ENCODE results near the gene SLAIN1. TPM values are rescaled to one million over a fixed set of nuclear protein-coding genes. Genes with fewer than 3 reads are reported as not detected.

SLAIN1 gene
- total RNA-seq, 1 experiment from 2014 or later = 314 TPM

- Histone ChIP-seq H3K36me3 (ENCODE audit: insufficient read depth, low read length, poor library complexity, severe bottlenecking) (peaks cover 100% of the 10 kb centered on the region), H3K27me3 (replicated peaks; ENCODE audit: insufficient read depth, low read depth, low read length, poor library complexity) (no peaks in the 10 kb centered on the region), H3K4me3 (ENCODE audit: low read depth, low read length, poor library complexity, severe bottlenecking) (no peak overlapping the region), H3K27ac (ENCODE audit: low read depth, low read length, poor library complexity, severe bottlenecking) (no peak overlapping the region), H3K9me3 (ENCODE audit: low read depth, low read length, poor library complexity, severe bottlenecking) (no peaks in the 10 kb centered on the region), H3K4me1 (ENCODE audit: insufficient read depth, low read length, poor library complexity, severe bottlenecking) (peaks cover 40% of the 10 kb centered on the region)
- CTCF ChIA-PET = no interaction called here
- intact Hi-C loops (cut with micrococcal nuclease; ENCODE audit: unreplicated experiment) = no loop called here
- POLR2A ChIA-PET (ENCODE audit: low non-redundant PET) = no interaction called here
- TF ChIP-seq EZH2 (IDR thresholded peaks at IDR 0.05; ENCODE audit: borderline replicate concordance, low read depth, low read length, poor library complexity, severe bottlenecking) (no peak), CTCF (conservative IDR thresholded peaks at IDR 0.05; ENCODE audit: low read depth, low read length) (no peak)
- no peak for DNase-seq (ENCODE audit: low spot score)
- no TSS peak for BruUV-seq (replicated peaks)
Observed at GRCh38 chr13:77724092-77724491, 26.6 kb downstream of the SLAIN1 start.

- peaks cover 49% of the 10 kb centered on the region for H3K4me1 ChIP-seq (ENCODE audit: insufficient read depth, low read length, poor library complexity, severe bottlenecking)
- intact Hi-C loops (cut with micrococcal nuclease; ENCODE audit: unreplicated experiment) = no loop called here
- CTCF ChIA-PET = no interaction called here
- DNase-seq (ENCODE audit: low spot score) = no peak
- H3K27me3 ChIP-seq (replicated peaks; ENCODE audit: insufficient read depth, low read depth, low read length, poor library complexity) = no peaks in the 10 kb centered on the region
- H3K36me3 ChIP-seq (ENCODE audit: insufficient read depth, low read length, poor library complexity, severe bottlenecking) = peaks cover 99% of the 10 kb centered on the region
- POLR2A ChIA-PET (ENCODE audit: low non-redundant PET) = no interaction called here
- BruUV-seq (replicated peaks) = no TSS peak
- H3K27ac ChIP-seq (ENCODE audit: low read depth, low read length, poor library complexity, severe bottlenecking) = peak overlapping the region; percentile 24
- H3K9me3 ChIP-seq (ENCODE audit: low read depth, low read length, poor library complexity, severe bottlenecking) = no peaks in the 10 kb centered on the region
- no peak overlapping the region for H3K4me3 ChIP-seq (ENCODE audit: low read depth, low read length, poor library complexity, severe bottlenecking)
- TF ChIP-seq CTCF (conservative IDR thresholded peaks at IDR 0.05; ENCODE audit: low read depth, low read length) (no peak), EZH2 (IDR thresholded peaks at IDR 0.05; ENCODE audit: borderline replicate concordance, low read depth, low read length, poor library complexity, severe bottlenecking) (no peak)
Observed at GRCh38 chr13:77725071-77725470, 27.6 kb downstream of the SLAIN1 start.

GRCh38 chr13:77728265-77729125 lies 31.0 kb downstream of the SLAIN1 start:
- CTCF ChIA-PET = no interaction called here
- H3K4me3 ChIP-seq (ENCODE audit: low read depth, low read length, poor library complexity, severe bottlenecking) = no peak overlapping the region
- H3K4me1 ChIP-seq (ENCODE audit: insufficient read depth, low read length, poor library complexity, severe bottlenecking) = peaks cover 71% of the 10 kb centered on the region
- H3K27ac ChIP-seq (ENCODE audit: low read depth, low read length, poor library complexity, severe bottlenecking) = peak overlapping the region; percentile 46
- H3K9me3 ChIP-seq (ENCODE audit: low read depth, low read length, poor library complexity, severe bottlenecking) = no peaks in the 10 kb centered on the region
- H3K27me3 ChIP-seq (replicated peaks; ENCODE audit: insufficient read depth, low read depth, low read length, poor library complexity) = no peaks in the 10 kb centered on the region
- POLR2A ChIA-PET (ENCODE audit: low non-redundant PET) = no interaction called here
- no TSS peak for BruUV-seq (replicated peaks)
- intact Hi-C loops (cut with micrococcal nuclease; ENCODE audit: unreplicated experiment) = no loop called here
- peaks cover 92% of the 10 kb centered on the region for H3K36me3 ChIP-seq (ENCODE audit: insufficient read depth, low read length, poor library complexity, severe bottlenecking)
- TF ChIP-seq EZH2 (IDR thresholded peaks at IDR 0.05; ENCODE audit: borderline replicate concordance, low read depth, low read length, poor library complexity, severe bottlenecking) (no peak), CTCF (conservative IDR thresholded peaks at IDR 0.05; ENCODE audit: low read depth, low read length) (no peak)
- DNase-seq (ENCODE audit: low spot score) = peak; percentile 44

All from A673 (cell line).